Activated naive CD8-positive, alpha-beta T cell (primary cell): ENCODE data around the gene MYH11.
"Not testable (repeated sequence)": the region's sequence is repeated elsewhere in the genome, so short reads cannot be mapped to it uniquely, and the experiment has no call there.

ENCODE experiments used
- H3K27ac Mint-ChIP-seq: one replicate; pipeline ENCODE4 v1.8.0; 2021; ENCODE audit warnings: mixed read lengths
- H3K27me3 Mint-ChIP-seq: one replicate; pipeline ENCODE4 v1.8.0; 2021; ENCODE audit warnings: mixed read lengths
- H3K36me3 Mint-ChIP-seq: one replicate; pipeline ENCODE4 v1.8.0; 2021; ENCODE audit warnings: mixed read lengths
- H3K4me1 Mint-ChIP-seq: one replicate; pipeline ENCODE4 v1.8.0; 2021; ENCODE audit warnings: low read depth, mixed read lengths
- H3K4me3 Mint-ChIP-seq: one replicate; pipeline ENCODE4 v1.8.0; 2021; ENCODE audit warnings: mild to moderate bottlenecking, mixed read lengths
- H3K9me3 Mint-ChIP-seq: one replicate; pipeline ENCODE4 v1.8.0; 2021; ENCODE audit warnings: low read depth, mixed read lengths

Gene MYH11

DNA sequence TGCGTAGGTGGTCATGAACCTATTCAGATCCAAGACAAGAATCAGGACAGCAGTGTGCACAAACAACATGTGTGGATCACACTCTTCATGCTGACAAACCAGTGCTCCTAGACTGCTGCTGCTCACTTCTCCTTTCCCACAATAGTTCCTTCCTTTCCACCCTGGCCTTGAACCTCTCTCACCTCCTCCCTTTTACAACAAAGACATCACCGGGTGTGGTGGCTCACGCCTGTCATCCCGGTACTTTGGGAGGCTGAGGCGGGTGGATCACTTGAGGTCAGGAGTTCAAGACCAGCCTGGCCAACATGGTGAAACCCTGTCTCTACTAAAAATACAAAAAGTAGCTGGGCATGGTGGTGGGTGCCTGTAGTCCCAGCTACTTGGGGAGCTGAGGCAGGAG lies 67.0 kb downstream of the MYH11 start:
- H3K27me3 Mint-ChIP-seq, H3K27ac Mint-ChIP-seq, H3K4me1 Mint-ChIP-seq, H3K4me3 Mint-ChIP-seq, H3K9me3 Mint-ChIP-seq, H3K36me3 Mint-ChIP-seq: not testable (repeated sequence)

DNA sequence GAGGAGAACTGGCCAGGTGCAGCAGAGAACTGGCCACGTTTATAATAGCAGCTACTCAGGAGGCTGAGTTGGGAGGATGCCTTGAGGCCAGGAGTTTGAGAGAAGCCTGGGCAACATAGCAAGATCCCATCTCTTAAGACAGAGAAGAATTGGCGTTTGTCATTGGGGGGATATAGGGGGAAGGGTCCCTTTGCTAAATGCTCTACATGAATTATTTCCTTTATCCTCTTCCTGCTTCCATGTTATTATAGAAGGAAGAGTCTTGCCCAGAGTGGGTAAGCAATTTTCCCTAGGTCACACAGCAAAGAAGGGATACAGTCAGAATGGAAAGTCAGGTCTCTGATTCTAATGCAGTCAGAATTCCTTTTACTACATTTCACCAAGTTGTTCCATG lies 68.0 kb downstream of the MYH11 start:
- Mint-ChIP-seq H3K4me1 (no peaks in the 10 kb centered on the region), H3K4me3 (no peak overlapping the region), H3K9me3 (no peaks in the 10 kb centered on the region), H3K27me3 (no peaks in the 10 kb centered on the region), H3K36me3 (no peaks in the 10 kb centered on the region), H3K27ac (no peak overlapping the region)

DNA sequence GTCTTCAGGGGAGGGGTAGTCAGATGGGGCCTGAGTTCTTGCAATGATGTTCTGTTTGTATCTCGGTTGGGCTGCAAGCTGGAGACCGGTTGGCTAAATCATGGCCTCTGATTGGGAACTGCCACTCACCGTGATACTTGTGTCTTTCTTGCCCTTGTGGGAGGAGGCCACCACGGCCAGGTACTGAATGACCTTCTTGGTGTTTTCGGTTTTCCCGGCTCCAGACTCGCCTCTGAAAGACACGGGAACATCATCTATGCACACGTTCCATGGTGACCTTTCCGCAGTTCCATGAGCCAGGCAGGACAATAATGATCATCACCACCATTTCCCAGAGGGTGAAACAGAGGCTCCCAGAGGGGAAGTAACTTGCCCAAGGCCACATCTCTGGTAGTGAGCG lies 70.3 kb downstream of the MYH11 start:
- Mint-ChIP-seq H3K9me3 (no peaks in the 10 kb centered on the region), H3K27ac (no peak overlapping the region), H3K36me3 (no peaks in the 10 kb centered on the region), H3K27me3 (no peaks in the 10 kb centered on the region), H3K4me1 (no peaks in the 10 kb centered on the region), H3K4me3 (no peak overlapping the region)

DNA sequence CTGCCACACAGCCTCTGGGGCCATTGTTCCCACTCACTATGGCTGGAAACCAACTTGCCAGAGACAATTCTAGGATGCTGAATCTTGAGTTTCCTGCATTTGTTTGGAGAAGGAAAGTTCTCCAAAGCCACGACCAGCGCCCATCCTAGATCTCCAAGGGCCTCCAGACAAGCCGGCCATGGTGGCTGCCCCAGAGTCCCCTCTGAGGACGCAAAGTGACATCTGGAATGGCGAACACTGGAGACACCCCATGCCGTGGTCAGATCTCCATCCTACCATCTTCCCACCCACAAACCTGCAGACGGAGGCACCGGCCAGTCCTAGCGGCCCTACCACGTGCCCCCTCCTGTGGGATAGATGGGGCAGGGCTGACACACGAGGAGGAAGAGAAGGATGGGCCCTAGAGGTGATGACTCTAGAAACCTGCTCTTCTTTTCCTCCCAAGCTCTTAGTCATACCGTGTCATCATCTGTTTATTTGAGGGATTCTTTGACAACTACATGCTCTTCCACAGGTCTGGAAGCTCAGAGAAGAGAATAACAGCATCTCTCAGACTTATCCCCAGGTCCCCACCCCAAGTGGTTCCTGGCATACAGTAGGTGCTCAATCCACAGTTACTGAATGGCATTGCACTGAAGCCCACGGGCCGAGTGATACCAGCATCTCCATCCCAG lies 71.3 kb downstream of the MYH11 start:
- Mint-ChIP-seq H3K4me3 (no peak overlapping the region), H3K27me3 (peaks cover 3% of the 10 kb centered on the region), H3K27ac (no peak overlapping the region), H3K4me1 (no peaks in the 10 kb centered on the region), H3K36me3 (no peaks in the 10 kb centered on the region), H3K9me3 (no peaks in the 10 kb centered on the region)

DNA sequence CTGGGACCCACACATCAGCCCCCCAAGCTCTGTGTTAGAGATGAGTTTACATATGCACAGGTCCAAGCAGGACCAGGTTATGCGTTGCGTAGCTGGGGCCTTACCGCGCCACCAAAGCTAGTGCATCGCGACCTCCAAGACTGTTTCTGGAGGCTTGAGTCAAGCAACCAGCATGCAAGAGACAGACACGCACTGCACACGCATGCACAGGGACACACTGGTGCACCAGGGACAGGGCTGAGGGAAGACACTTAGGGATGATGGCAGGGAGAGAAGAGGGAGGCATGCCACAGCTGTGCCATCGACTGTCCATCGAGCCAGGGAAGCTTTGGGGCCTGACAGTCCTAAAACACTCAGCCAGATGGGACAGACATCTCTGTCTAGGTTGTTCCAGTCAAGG lies 72.8 kb downstream of the MYH11 start:
- H3K36me3 Mint-ChIP-seq: no peaks in the 10 kb centered on the region

DNA sequence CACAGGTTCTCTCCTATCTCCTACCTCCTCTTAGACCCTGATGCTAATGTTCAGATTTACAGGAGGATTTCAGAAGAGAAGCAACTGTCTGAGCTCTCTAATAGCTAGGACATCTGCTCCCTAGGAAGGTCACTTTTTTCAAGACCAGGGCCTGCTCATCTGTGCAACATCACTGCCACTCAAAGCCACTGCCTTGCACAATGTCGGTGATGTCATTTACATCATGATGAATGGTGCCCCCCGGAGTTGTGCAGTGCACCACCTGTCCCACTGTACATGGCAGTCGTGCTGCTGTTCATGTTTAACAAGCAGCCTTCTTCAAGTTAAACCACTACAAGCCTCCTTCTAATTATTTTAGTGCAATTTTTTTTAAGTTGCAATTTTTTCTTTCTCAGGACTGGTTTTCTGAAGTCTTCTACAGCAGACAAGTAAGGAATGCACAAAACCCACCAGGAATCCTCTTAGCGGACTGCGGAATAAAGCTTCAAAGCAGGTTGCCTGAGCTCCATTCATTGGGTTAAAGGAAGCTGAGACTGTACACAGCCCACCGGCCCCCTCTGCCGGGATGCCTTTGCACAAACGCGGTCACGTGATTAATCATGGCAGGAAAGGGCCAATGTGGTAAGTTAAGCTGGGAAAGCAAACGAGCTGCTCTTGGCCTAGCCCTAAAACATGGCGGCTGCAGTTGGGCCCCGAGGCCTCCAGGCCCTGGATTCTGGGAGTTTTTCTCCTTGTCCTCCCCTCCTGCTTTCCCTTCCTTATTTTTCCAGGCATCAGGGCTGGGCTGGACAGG lies 74.1 kb downstream of the MYH11 start:
- no peak overlapping the region for H3K4me3 Mint-ChIP-seq
- no peaks in the 10 kb centered on the region for H3K4me1 Mint-ChIP-seq
- no peaks in the 10 kb centered on the region for H3K36me3 Mint-ChIP-seq

More for the DNA sequence above, 72.8 kb downstream of the MYH11 start:
- Mint-ChIP-seq H3K4me1 (no peaks in the 10 kb centered on the region), H3K4me3 (no peak overlapping the region), H3K9me3 (no peaks in the 10 kb centered on the region), H3K27me3 (peaks cover 3% of the 10 kb centered on the region), H3K27ac (no peak overlapping the region)

DNA sequence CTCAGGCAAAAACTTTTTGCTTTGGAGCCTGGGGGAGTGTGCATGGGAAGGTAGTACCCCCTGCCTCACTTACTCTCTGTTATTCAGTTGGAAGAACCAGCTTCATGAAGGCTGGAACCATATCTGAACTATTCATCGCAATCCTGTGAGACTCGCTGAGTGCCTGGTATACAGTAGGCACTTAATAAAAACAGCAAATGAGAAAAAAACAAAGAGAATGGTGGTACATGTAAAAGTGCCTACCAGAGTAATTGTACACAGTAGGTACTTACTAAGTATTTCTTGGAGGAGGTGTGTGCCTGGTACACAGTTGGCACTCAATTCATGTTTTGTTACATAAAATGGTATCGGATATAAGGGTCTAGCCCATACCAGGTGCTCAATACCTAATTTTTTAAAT lies 75.2 kb downstream of the MYH11 start:
- no peaks in the 10 kb centered on the region for H3K4me1 Mint-ChIP-seq
- no peak overlapping the region for H3K27ac Mint-ChIP-seq
- H3K4me3 Mint-ChIP-seq: no peak overlapping the region
- H3K36me3 Mint-ChIP-seq: no peaks in the 10 kb centered on the region
- H3K9me3 Mint-ChIP-seq: no peaks in the 10 kb centered on the region
- H3K27me3 Mint-ChIP-seq: peaks cover 5% of the 10 kb centered on the region

More for the DNA sequence above, 74.1 kb downstream of the MYH11 start:
- Mint-ChIP-seq H3K27me3 (peaks cover 5% of the 10 kb centered on the region), H3K9me3 (no peaks in the 10 kb centered on the region), H3K27ac (no peak overlapping the region)

DNA sequence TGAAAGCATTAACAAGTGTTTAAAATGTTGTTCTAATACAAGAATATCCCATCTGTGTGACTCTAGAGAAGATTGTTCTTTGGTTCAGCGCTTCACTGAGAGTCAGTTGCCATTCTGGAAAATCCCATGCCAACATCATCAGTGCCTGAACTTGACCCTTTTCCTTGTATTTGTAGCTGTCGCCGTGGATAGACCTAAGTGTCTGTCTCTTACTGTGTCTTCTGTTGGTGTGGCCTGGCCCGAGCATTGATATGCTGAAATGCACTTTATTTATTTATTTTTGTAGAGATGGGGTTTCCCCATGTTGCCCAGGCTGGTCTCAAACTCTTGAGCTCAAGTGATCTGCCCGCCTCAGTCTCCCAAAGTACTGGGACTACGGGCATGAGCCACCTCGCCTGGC lies 76.0 kb downstream of the MYH11 start:
- Mint-ChIP-seq H3K36me3 (no peaks in the 10 kb centered on the region), H3K27me3 (peaks cover 5% of the 10 kb centered on the region), H3K27ac (no peak overlapping the region), H3K9me3 (no peaks in the 10 kb centered on the region), H3K4me1 (no peaks in the 10 kb centered on the region), H3K4me3 (no peak overlapping the region)

DNA sequence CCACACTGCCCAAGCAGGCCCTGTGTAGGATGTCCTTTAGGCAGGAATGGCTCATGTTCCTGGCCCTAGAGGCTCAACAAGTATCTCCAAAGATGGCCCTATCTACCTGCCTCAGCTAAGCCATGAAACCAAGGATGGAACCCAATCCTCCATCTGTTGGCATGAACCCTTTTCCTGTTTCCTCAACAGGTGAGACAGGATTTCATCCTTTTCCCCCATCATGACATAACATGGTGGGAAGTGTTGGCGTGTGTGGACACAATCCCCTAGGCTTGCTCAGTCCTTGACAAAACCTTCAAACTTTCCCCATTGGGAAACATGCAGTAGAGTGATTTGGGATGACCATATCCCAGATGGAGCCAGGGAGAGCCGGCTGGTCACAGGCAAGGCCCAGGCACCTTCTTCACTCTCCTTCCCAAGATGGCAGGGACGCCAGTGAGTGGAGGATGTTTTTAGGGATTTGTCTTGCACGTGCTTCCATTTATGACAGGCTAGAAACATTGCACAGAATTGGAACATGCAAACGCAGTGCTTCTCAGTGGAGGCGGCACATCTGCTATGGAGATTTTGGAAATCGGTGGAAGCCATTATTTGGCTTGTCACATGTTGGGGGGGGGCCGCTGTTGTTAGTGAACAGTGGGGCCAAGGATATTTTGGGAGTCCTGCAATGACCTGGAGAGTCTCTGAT lies 77.0 kb downstream of the MYH11 start:
- peaks cover 6% of the 10 kb centered on the region for H3K27me3 Mint-ChIP-seq
- no peaks in the 10 kb centered on the region for H3K4me1 Mint-ChIP-seq
- H3K36me3 Mint-ChIP-seq: no peaks in the 10 kb centered on the region
- H3K9me3 Mint-ChIP-seq: no peaks in the 10 kb centered on the region
- no peak overlapping the region for H3K4me3 Mint-ChIP-seq
- H3K27ac Mint-ChIP-seq: no peak overlapping the region

DNA sequence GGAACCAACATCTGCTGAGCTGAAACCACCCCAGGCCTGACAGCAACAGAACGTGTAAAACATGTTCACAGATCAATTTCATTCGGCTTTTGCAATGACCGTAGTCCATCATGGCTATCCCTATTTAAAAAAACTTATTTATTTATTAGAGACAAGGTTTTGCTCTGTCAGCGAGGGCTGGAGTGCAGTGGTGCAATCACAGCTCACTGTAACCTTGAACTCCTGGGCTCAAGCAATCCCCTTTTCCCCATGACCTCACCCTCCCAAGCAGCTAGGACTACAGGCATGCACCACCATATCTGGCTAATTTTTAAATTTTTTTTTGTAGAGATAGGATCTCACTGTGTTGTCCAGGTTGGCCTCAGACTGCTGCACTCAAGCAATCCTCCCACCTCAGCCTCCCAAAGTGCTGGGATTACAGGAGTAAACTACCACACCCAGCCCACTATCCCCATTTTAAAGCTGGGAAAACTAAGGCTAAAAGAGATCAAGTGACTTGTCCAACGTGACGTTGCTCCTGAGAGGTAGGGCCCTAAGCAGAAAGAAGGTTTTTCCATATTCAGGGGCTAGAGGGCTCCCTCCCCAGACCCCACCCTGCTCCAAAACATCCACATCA lies 77.7 kb downstream of the MYH11 start:
- H3K27ac Mint-ChIP-seq: no peak overlapping the region
- H3K4me1 Mint-ChIP-seq: no peaks in the 10 kb centered on the region
- no peaks in the 10 kb centered on the region for H3K9me3 Mint-ChIP-seq
- peaks cover 7% of the 10 kb centered on the region for H3K27me3 Mint-ChIP-seq
- H3K4me3 Mint-ChIP-seq: no peak overlapping the region
- H3K36me3 Mint-ChIP-seq: no peaks in the 10 kb centered on the region

DNA sequence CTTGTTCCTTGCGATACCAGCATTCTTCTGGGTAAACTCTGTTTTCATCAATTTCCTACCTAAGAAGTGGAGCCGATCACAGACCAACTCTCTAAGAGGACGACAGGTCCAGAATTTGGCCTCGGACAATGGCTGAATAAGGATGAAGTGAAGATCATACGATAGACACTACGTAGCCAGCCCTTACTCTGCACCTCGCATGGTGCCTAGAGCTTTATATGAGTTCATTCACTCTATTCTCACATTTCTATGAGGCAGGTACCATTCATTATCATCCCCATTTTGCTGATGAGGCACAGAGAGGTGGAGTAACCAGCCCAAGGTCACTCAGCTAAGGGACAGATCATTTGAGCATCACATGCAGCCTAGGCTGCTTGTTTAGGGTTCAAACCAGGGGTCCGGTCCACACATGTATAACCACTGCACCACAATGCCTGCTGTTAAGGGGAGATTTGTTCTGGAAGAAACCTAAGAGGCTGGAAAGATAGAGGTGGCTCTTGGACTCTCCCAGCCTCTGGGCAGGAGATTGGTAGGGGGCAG lies 78.6 kb downstream of the MYH11 start:
- no peak overlapping the region for H3K4me3 Mint-ChIP-seq
- H3K27ac Mint-ChIP-seq: no peak overlapping the region
- no peaks in the 10 kb centered on the region for H3K4me1 Mint-ChIP-seq
- H3K36me3 Mint-ChIP-seq: no peaks in the 10 kb centered on the region
- peaks cover 7% of the 10 kb centered on the region for H3K27me3 Mint-ChIP-seq
- H3K9me3 Mint-ChIP-seq: no peaks in the 10 kb centered on the region

DNA sequence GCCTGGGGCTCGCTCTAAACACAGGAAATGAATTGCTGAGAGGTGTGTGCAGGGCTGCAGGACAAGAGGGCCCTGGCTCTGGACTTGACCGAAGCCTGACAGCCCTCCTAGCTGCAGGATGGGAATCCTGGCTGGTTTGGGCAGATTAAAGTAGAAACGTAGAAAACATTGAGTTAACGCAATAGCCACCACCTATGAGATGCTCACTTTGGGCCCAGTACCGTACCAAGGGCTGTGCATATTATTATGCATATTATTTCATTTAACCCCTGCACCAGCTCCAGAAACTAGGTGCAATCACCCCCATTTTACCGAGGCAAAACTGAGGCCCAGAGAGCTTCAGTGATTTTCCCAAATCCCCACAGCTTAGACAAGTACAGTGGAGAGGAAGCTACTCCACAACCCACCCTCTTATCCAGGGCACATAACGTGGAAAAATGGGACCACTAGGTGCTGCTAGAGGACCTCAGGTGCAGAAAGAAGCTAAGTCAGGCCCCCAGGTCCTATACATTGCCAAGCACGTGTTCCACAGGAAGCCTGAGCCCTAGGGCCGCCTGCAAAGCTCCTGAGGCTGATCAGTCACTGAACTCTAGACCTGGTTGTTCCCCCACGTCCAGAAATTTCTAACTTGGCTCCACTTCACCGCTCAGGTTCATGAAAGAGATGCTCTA lies 79.2 kb downstream of the MYH11 start:
- Mint-ChIP-seq H3K27ac (no peak overlapping the region), H3K9me3 (no peaks in the 10 kb centered on the region), H3K4me1 (no peaks in the 10 kb centered on the region), H3K27me3 (peaks cover 7% of the 10 kb centered on the region), H3K36me3 (no peaks in the 10 kb centered on the region), H3K4me3 (no peak overlapping the region)

DNA sequence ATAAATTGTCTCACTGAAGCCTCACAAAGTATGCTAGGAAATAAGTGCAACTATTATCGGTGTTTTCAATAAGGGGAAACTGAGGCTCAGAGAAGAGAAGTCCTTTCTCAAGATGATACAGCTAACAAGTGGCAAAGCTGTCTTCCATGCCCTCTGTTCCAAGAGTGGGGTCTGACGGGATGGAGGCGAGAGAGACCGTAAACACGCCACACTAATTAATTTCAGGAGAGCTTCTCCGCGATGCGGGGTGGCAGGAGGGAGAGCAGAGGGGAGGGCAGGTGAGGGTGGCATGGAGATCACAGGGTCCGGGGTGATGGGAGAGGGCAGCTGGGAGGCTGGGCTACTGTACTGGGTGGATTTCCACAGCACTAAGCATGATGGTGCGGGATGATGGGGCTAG lies 80.3 kb downstream of the MYH11 start:
- Mint-ChIP-seq H3K4me3 (no peak overlapping the region), H3K36me3 (no peaks in the 10 kb centered on the region), H3K27ac (no peak overlapping the region), H3K27me3 (peaks cover 7% of the 10 kb centered on the region), H3K4me1 (no peaks in the 10 kb centered on the region), H3K9me3 (no peaks in the 10 kb centered on the region)

DNA sequence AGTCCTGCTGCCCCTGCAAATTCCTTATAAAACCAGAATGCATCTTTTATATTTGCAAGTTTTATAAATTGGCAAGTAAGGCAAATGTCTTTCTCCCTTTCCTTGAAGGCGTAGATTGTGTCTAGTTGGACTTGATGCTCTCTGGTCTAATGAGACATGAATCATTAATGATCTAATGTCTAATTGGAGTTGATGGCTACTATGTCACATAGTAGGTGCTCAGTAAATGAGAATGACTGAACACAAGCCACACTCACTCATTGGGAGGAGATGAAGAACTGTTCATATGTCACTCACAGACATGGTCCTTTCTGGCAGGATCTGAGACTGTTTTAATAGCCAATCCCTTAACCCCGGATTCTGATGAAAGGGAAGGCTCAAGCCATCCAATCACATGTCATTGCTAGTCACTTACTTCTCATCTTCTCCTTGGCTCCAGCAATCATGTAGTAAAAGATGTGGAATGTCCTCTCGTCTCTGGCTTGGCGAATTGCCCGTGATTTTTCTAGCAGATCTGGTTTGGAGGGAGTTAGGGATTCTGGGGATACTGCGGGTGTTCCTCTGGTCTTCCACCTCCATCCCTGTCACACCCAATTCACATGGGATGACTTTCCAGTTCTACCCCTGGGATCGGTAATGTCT lies 81.0 kb downstream of the MYH11 start:
- no peaks in the 10 kb centered on the region for H3K4me1 Mint-ChIP-seq
- H3K4me3 Mint-ChIP-seq: no peak overlapping the region
- no peaks in the 10 kb centered on the region for H3K36me3 Mint-ChIP-seq
- no peaks in the 10 kb centered on the region for H3K9me3 Mint-ChIP-seq
- peaks cover 5% of the 10 kb centered on the region for H3K27me3 Mint-ChIP-seq
- H3K27ac Mint-ChIP-seq: no peak overlapping the region
